GM21381 (cell line): ENCODE data around the gene CHI3L1.

ENCODE experiments used
- ATAC-seq: cut with Tn5 transposase; IDR thresholded peaks from one replicate; pipeline ENCODE4 v1.9.1; 2021; ENCODE audit warnings: mild to moderate bottlenecking, moderate library complexity; ENCODE audit not compliant: unreplicated experiment

CHI3L1 gene

GRCh38 chr1:203152158-203153034, 34.1 kb downstream of the CHI3L1 start:
- no peak for ATAC-seq

DNA sequence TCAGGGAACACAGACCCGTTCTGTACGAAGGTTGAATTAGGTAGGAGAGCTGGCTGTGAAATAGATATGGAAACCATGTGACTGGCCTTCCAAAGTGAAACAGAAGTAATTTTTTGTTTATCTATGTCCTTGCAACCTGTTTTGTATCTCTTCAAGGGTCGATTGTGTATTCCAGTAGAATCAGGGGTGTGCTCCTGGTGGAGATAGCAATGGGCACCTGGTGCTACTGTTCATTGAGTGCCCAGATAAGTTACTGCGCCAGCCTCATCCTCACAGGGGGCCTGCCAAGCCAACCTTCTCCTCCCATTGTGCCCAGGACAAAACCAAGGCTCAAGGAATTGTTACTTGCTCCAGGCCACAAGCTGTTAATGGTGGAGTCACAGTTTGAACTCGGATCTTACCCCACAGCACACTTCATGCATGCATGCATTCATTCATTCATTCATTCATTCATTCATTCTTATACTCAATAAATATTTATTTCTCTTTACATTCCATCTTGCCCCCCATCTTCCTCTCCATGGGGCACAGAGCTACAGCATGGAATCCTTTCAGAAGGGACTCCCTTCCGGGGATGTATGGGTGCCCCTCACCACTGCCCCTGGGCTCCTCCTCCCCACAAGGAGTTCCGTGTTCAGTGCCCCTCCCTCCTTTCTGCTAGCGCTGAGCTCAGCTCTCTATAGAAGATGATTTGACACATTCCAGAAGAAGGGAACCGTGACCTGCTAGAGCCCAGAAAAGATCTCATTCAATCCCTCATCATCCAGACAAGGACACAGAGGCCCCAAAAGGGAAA, 34.9 kb downstream of the CHI3L1 start:
- ATAC-seq: no peak

DNA sequence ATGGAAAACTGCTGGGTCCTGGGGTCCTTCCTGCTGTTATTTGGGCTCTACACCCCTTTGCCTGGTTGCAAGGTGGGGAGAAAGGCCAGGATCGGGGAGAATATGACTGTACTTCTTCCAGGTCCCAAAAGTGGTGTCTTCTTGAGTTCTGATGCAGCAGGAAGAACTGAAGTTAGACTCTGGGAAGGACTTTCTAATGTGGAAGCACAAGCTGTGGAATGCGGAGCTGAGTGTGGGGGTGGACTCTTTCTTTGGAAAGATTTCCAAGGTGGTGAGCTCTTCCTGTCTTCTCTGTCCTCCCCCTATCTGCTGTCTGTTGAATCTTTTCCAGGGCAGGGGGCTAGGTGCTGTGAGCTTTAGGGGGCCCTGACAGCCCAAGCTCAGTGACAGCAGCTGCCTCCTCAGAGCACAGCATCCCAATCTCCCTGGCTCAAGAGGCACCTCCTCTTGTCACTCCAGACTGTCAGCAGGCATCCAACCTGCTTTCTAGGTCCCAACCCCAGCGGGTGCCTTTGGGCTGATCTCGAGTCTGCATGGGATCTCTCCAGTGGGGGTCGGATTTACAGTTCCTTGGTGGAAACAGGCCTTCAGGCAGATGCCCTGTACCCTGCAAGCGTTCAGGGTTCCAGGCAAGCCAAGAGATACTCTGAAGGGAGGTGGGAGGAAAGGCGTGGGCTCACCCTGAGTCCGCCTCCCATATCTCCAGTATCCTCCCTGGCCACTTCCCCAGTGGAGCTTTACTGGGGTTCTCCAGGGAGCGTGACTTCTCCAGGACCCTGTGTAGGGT, 35.8 kb downstream of the CHI3L1 start:
- no peak for ATAC-seq

GRCh38 chr1:203149188-203149840, 37.2 kb downstream of the CHI3L1 start:
- ATAC-seq: no peak

- no peak for ATAC-seq
Observed at GRCh38 chr1:203148579-203148978, 37.9 kb downstream of the CHI3L1 start.

- no peak for ATAC-seq
Observed at GRCh38 chr1:203148127-203148526, 38.4 kb downstream of the CHI3L1 start.

DNA sequence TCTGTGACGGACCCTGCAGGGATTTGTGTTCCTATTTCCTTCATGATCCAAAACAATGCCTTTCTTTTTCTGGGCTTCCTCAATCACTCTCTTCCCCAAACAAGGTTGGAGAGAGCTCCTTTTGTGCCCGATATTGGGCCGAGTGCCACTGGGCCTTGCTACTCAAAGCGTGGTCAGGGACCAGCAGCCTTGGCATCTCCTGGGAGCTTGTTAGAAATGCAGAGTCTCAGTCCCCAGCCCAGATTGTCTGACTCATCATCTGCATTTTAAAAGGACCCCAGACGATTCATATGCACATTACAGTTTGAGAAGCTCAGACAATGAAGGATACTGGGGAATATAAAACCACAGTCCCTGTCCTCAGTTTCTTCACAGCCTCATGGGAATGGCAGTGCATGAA, 39.1 kb downstream of the CHI3L1 start:
- no peak for ATAC-seq

DNA sequence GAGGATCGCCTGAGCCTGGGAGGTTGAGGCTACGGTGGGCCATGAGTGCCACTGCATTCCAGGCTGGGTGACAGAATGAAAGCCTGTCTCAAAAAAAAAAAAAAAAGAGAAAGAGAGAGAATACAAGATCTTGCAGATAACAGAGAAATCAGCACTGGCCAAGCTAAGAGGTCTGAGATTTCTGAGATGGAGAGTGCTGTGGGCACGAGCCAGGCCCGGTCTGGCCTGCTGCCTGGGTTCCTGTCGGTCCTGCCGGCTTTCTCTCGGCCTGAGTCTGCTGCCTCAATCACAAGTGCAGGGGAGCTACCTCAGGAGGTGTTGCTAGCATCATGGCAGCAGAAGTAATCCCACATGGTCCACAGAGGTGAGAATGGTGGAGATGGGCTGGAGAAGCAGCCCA, 40.0 kb downstream of the CHI3L1 start:
- no peak for ATAC-seq

GRCh38 chr1:203146042-203146369, 40.5 kb downstream of the CHI3L1 start:
- no peak for ATAC-seq

DNA sequence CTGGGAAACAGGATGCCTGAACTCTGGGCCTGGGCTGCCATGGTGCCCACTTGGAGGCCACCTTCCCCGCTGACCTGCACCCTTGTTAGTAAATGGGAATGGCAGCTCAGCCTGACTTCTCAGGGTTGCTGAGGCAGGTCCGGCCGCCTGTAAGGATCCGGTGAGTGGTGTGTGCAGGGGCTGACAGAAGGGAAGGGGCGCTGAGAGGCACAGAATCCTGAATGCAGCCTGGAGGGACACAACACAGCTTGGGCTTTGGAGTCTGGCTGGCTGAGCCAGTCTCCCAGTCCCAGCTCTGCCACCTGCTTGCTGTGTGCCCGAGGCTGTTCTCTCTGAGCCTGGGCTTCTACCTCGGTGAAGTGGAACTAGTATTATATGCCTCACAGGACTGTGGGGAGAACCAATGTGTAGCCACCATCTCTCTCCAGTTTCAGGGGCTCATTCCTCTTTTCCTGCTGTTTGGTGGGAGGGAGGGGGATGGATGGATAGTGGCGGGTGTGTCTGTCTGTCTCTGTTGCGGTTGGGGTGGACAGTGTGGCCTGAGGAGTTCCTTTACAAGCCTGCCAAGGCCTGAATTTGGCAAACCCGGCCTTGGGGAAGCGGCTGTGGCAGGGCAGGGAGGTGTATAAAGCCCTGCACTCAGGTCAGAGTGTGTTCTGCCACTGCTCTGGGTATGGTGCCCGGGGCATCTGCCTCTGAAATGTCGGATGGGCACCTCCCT, 41.0 kb downstream of the CHI3L1 start:
- no peak for ATAC-seq

DNA sequence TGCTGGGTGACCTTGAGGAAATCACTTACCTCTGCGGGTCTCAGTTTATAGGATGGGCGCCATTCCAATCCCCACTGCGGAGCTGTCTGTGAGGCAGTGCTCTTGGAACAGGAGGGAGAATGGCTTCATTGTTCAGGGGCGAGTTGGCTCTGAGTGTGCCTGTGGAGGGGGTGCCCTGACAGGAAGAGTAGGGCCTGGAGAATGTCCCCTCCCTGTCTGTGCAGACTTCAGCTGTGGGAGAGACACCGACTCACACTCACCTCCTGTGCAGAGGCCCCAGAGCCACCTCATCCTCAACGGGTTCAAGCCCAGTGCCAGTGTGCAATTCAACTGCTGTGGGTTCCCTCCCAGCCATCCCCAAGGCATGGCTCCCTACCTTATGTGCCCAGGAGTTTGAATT, 41.8 kb downstream of the CHI3L1 start:
- no peak for ATAC-seq

DNA sequence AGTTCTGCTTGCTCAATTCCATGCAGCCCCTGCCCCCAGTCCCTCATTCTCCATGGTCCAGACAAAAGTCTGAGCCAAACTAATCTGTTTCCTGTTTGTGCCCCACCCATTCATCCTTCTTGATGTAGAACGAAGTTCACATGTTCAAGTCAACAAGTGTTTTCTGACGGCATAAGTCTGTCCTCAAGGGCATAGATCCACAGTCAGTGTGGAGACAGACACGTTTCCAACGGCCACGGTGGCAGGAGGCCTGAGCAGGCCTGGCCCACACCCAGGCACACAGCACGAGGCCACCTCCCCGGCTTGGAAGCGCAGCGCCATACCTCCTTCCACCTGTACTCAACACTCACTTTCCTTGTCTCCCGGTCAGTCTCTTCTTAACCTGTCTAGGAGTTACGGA, 42.9 kb downstream of the CHI3L1 start:
- no peak for ATAC-seq

GRCh38 chr1:203142684-203143408, 43.7 kb downstream of the CHI3L1 start:
- ATAC-seq: no peak

GRCh38 chr1:203142124-203142523, 44.4 kb downstream of the CHI3L1 start:
- ATAC-seq: no peak

GRCh38 chr1:203140743-203141520, 45.6 kb downstream of the CHI3L1 start:
- no peak for ATAC-seq

GRCh38 chr1:203139976-203140475, 46.5 kb downstream of the CHI3L1 start:
- no peak for ATAC-seq

- no peak for ATAC-seq
Observed at GRCh38 chr1:203138066-203138465, 48.4 kb downstream of the CHI3L1 start.

DNA sequence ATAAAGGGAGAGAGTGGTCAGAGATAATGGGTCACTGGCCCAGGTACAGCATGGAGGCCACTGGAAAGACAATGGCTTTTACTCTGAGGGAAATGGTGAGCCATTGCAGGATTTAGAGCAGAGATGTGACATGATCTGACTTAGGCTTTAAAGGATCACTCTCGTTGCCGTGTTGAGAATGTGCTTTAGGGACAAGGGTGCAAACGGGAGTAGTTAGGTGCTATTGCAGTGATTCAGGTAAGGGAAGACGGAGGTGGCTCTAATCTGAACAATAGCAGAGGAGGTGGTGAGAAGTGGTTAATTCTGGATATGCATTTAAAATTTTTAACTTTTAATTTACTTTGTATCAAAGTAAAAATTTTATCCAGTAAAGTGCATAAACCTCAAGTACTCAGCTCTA, 49.2 kb downstream of the CHI3L1 start:
- no peak for ATAC-seq
